CD14-positive monocyte (primary cell): ENCODE measurements around the gene CHST12. TPM values are rescaled to one million over a fixed set of nuclear protein-coding genes. Genes with fewer than 3 reads are reported as not detected.
A peak's percentile ranks its signal among the peaks of the same experiment; 100 is the strongest.

Source experiments
- DNase-seq, 3 donors: peaks; one replicate each; pipeline ENCODE4 v3.0.0-alpha.2; 2011 to 2022
- H2AFZ ChIP-seq: 2 replicates; pipeline ENCODE4 v1.6.0; 2012; ENCODE audit warnings: mild to moderate bottlenecking, low read depth, low read length, inconsistent platforms; ENCODE audit not compliant: insufficient read depth, poor library complexity, severe bottlenecking
- H3K27ac ChIP-seq, 2 donors: 1 replicate in 1 of 2; 2 replicates in 1 of 2; pipeline ENCODE4 v1.5.1; 2012 to 2013; ENCODE audit warnings: low read length in 2 of 2, control low read depth in 1 of 2, inconsistent platforms in 1 of 2, low read depth in 1 of 2, mild to moderate bottlenecking in 1 of 2
- H3K27me3 ChIP-seq, 2 donors: one replicate each; pipeline versions ENCODE4 v1.6.0 to v1.6.1; 2011 to 2013; ENCODE audit warnings: low read length in 2 of 2; ENCODE audit not compliant: control insufficient read depth in 2 of 2, insufficient read depth in 2 of 2
- H3K36me3 ChIP-seq, 2 donors: replicated peaks in 1 of 2; 1 replicate in 1 of 2; 2 replicates in 1 of 2; pipeline versions ENCODE4 v1.5.1 to v1.6.1; 2012 to 2013; ENCODE audit warnings: low read length in 2 of 2, control low read depth in 1 of 2, inconsistent platforms in 1 of 2, mild to moderate bottlenecking in 1 of 2; ENCODE audit not compliant: insufficient read depth in 2 of 2, control insufficient read depth in 1 of 2
- H3K4me1 ChIP-seq, 2 donors: 1 replicate in 1 of 2; 2 replicates in 1 of 2; pipeline versions ENCODE4 v1.5.1 to v1.6.1; 2012 to 2013; ENCODE audit warnings: low read length in 2 of 2, control low read depth in 1 of 2, inconsistent platforms in 1 of 2, mild to moderate bottlenecking in 1 of 2, moderate library complexity in 1 of 2; ENCODE audit not compliant: insufficient read depth in 2 of 2, control insufficient read depth in 1 of 2
- H3K4me2 ChIP-seq: replicated peaks from 2 replicates; pipeline ENCODE3; 2012; ENCODE audit warnings: low read length, moderate library complexity, mild to moderate bottlenecking; ENCODE audit not compliant: poor library complexity, severe bottlenecking; ENCODE audit errors: extremely low read depth
- H3K4me3 ChIP-seq, 3 experiments: fragments of 200-600 bp in 1 of 3; sonication (generic) in 1 of 3; replicated peaks in 1 of 3; 1 replicate in 2 of 3; 2 replicates in 1 of 3; pipeline ENCODE4 v1.5.1; 2011 to 2013; ENCODE audit warnings: low read length in 3 of 3, mild to moderate bottlenecking in 3 of 3, control low read depth in 2 of 3, low read depth in 2 of 3, inconsistent platforms in 1 of 3, moderate library complexity in 1 of 3
- H3K79me2 ChIP-seq: 2 replicates; pipeline ENCODE4 v1.6.0; 2012; ENCODE audit warnings: mild to moderate bottlenecking, control low read depth, inconsistent platforms, low read length, moderate library complexity; ENCODE audit not compliant: insufficient read depth
- H3K9ac ChIP-seq: 2 replicates; pipeline ENCODE4 v1.6.0; 2017; ENCODE audit warnings: low read length, mild to moderate bottlenecking; ENCODE audit not compliant: insufficient read depth, poor library complexity, severe bottlenecking
- H3K9me3 ChIP-seq, 2 donors: replicated peaks in 1 of 2; 1 replicate in 1 of 2; 2 replicates in 1 of 2; pipeline versions ENCODE4 v1.5.1 to v1.6.1; 2012 to 2013; ENCODE audit warnings: low read length in 2 of 2, control low read depth in 1 of 2; ENCODE audit not compliant: control insufficient read depth in 1 of 2, insufficient read depth in 1 of 2
- H4K20me1 ChIP-seq: 2 replicates; pipeline ENCODE4 v1.6.0; 2012; ENCODE audit warnings: mild to moderate bottlenecking, low read length, control low read depth, moderate library complexity; ENCODE audit not compliant: insufficient read depth
- H3K27ac Mint-ChIP-seq, 7 donors: one replicate each; pipeline ENCODE4 v1.8.0; 2020; ENCODE audit warnings: mild to moderate bottlenecking in 7 of 7, mixed read lengths in 7 of 7, moderate library complexity in 6 of 7, inconsistent platforms in 2 of 7
- H3K27me3 Mint-ChIP-seq, 3 donors: one replicate each; pipeline ENCODE4 v1.8.0; 2021 to 2022; ENCODE audit warnings: low read depth in 3 of 3, mild to moderate bottlenecking in 3 of 3, mixed read lengths in 3 of 3, moderate library complexity in 3 of 3, inconsistent platforms in 1 of 3
- H3K36me3 Mint-ChIP-seq, 2 donors: one replicate each; pipeline ENCODE4 v1.8.0; 2020; ENCODE audit warnings: mixed read lengths in 2 of 2, inconsistent platforms in 1 of 2, mild to moderate bottlenecking in 1 of 2
- H3K4me1 Mint-ChIP-seq: one replicate; pipeline ENCODE4 v1.8.0; 2020; ENCODE audit warnings: mild to moderate bottlenecking, mixed read lengths
- H3K4me3 Mint-ChIP-seq, 2 donors: one replicate each; pipeline ENCODE4 v1.8.0; 2020; ENCODE audit warnings: mild to moderate bottlenecking in 2 of 2, mixed read lengths in 2 of 2, moderate library complexity in 1 of 2
- H3K9me3 Mint-ChIP-seq, 7 donors: one replicate each; pipeline ENCODE4 v1.8.0; 2020 to 2022; ENCODE audit warnings: mixed read lengths in 7 of 7, mild to moderate bottlenecking in 6 of 7, moderate library complexity in 6 of 7, inconsistent platforms in 2 of 7
- WGBS: methylation state at CpG from one replicate; pipeline ENCODE4 v1.1.5; 2013; ENCODE audit warnings: missing lambda C conversion rate; ENCODE audit not compliant: insufficient coverage; 5-methylcytosine and 5-hydroxymethylcytosine counted together
- intact Hi-C, 2 donors: fragments of 100-400 bp; cut with micrococcal nuclease; formaldehyde crosslinking; loops; one replicate each; pipeline versions ENCODE4 v1.15.0 to v1.15.1; 2023
- polyA plus RNA-seq, 3 donors: library from polyadenylated mRNA; depleted of rRNA in 1 of 3; unstranded in 2 of 3; stranded (reverse) in 1 of 3; fragments of 300-500 nt in 2 of 3; fragments of >200 nt in 1 of 3; fragmentation: Illumina TruSeq in 2 of 3; gene quantifications; 1 replicate in 2 of 3; 2 replicates in 1 of 3; pipeline ENCODE4 v1.2.3, GENCODE V29; 2012 to 2021
- TF ChIP-seq, protein P1 (sequence below): fragments of 200-600 bp; IDR thresholded peaks from one replicate; pipeline ENCODE4 v1.8.0; 2022; ENCODE audit warnings: antibody characterized with exemption, mild to moderate bottlenecking

CHST12 gene
- polyA plus RNA-seq, 3 donors, result 5.8 to 10.6 (median 7.5) TPM

DNA sequence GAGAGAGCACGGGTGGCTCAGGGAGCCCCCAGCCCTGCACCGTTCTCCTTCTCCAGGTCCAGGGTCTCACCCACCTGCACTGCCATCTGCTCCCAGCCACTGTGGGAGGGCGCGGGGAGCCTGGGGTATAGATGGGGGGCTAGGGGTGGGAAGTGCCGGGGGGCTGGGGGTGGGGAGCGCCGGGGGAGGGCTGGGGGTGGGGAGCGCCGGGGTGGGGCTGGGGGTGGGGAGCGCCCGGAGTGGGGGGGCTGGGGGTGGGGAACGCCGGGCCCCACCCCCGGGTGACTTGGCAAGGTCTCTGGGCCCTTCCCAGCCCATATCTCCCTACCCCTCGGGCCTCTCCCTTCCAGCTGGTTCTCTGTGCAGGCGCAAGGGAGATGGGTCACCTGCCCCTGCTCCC, 72.9 kb downstream of the CHST12 start, which contains the start of gene GRIFIN:
TSS of gene GRIFIN (minus strand) at position 101 of the 400 bp plus-strand sequence. CDS start at position 86, 15 bp downstream.
- 67% methylated on average over 2 of the region's 16 CpGs for WGBS
- no peaks in the 10 kb centered on the region for H3K36me3 Mint-ChIP-seq

DNA sequence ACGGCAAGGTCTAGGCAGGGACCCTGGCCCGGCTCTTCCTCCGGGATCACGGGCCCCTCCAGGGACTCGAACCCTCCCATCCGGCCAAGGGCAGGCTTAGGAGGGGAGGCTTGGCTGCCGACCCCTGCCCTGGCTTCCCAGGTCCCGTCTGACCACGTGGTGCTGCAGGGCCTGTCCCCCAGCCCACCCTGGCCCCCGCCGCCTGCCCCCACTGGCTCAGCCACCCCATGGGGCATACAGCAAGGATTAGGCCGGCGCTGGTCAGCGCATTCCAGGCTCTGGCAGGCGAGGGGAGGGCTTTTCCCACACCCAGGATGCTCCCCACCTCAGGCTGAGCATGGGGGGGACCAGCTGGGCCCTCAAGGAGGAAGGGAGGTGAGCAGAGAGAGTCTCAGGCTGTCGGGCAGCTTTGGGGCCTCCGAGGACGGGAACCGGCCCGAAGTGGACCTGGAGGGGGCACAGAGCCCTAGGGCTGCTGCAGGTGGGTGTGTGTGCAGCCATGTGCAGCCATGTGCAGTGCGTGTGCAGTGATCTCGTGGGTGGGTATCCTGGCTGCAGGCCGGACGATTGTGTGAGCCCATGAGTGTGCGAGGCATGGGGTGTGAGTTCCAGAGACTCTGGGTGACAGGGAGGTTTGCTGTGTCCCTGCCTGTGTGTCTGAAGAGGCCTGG, 73.5 kb downstream of the CHST12 start:
- Histone ChIP-seq H3K9ac (no peak overlapping the region), H3K27me3 (peaks cover 0 to 4% of the 10 kb centered on the region in 2 donors), H3K4me2 (peak overlapping the region; percentile 74), H3K4me3 (peak overlapping the region in 1 of 3 experiments; percentile 46), H2AFZ (no peak overlapping the region), H3K9me3 (no peaks in the 10 kb centered on the region), H3K79me2 (no peaks in the 10 kb centered on the region), H3K4me1 (peaks cover 11 to 18% of the 10 kb centered on the region in 2 donors), H3K36me3 (no peaks in the 10 kb centered on the region), H4K20me1 (no peaks in the 10 kb centered on the region), H3K27ac (no peak overlapping the region)
- H3K9me3 Mint-ChIP-seq, result peaks cover 0 to 3% (median 0%) of the 10 kb centered on the region in 7 donors
- intact Hi-C loops, result loop anchor here (5.0 to 10.0 kb wide), 3 partner anchors 45 to 88 kb away; partner anchors contain the start of genes BRAT1 (in 1 of the 2) and IQCE (in 1 of the 2)
- H3K27me3 Mint-ChIP-seq, result peaks cover 7 to 32% (median 14%) of the 10 kb centered on the region in 3 donors
- peaks cover 16% of the 10 kb centered on the region for H3K4me1 Mint-ChIP-seq
- H3K4me3 Mint-ChIP-seq, result peak overlapping the region in 1 of 2 donors; percentile 26
- TF ChIP-seq, protein P1, sequence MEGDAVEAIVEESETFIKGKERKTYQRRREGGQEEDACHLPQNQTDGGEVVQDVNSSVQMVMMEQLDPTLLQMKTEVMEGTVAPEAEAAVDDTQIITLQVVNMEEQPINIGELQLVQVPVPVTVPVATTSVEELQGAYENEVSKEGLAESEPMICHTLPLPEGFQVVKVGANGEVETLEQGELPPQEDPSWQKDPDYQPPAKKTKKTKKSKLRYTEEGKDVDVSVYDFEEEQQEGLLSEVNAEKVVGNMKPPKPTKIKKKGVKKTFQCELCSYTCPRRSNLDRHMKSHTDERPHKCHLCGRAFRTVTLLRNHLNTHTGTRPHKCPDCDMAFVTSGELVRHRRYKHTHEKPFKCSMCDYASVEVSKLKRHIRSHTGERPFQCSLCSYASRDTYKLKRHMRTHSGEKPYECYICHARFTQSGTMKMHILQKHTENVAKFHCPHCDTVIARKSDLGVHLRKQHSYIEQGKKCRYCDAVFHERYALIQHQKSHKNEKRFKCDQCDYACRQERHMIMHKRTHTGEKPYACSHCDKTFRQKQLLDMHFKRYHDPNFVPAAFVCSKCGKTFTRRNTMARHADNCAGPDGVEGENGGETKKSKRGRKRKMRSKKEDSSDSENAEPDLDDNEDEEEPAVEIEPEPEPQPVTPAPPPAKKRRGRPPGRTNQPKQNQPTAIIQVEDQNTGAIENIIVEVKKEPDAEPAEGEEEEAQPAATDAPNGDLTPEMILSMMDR, result no peak
- peak overlapping the region in 1 of 7 donors; percentile 72 for H3K27ac Mint-ChIP-seq
- no peak for DNase-seq
- H3K36me3 Mint-ChIP-seq, result no peaks in the 10 kb centered on the region
- 81% methylated on average over 18 of the region's 25 CpGs for WGBS

More for the DNA sequence above, 72.9 kb downstream of the CHST12 start, which contains the start of gene GRIFIN:
- no peak within 1 kb of the TSS for H2AFZ ChIP-seq
- peak within 1 kb of the TSS in 1 of 7 donors; percentile 72 for H3K27ac Mint-ChIP-seq
- no peak within 1 kb of the TSS for H3K27ac ChIP-seq
- no peak within 1 kb of the TSS for H3K9ac ChIP-seq
- peaks cover 19% of the 10 kb centered on the region for H3K4me1 Mint-ChIP-seq
- H3K4me3 Mint-ChIP-seq, result peak within 1 kb of the TSS in 1 of 2 donors; percentile 26
- TF ChIP-seq, protein P1, result no peak
- H3K9me3 Mint-ChIP-seq, result peaks cover 0 to 3% (median 0%) of the 10 kb centered on the region in 7 donors
- H4K20me1 ChIP-seq, result no peaks in the 10 kb centered on the region
- DNase-seq, result no peak
- peaks cover 0 to 8% of the 10 kb centered on the region in 2 donors for H3K27me3 ChIP-seq
- H3K27me3 Mint-ChIP-seq, result peaks cover 6 to 36% (median 13%) of the 10 kb centered on the region in 3 donors
- peak within 1 kb of the TSS in 1 of 3 experiments; percentile 46 for H3K4me3 ChIP-seq
- H3K9me3 ChIP-seq, result no peaks in the 10 kb centered on the region
- no peaks in the 10 kb centered on the region for H3K36me3 ChIP-seq
- intact Hi-C loops, result loop anchor here (5.0 to 10.0 kb wide), 3 partner anchors 46 to 89 kb away; partner anchors contain the start of genes BRAT1 (in 1 of the 2) and IQCE (in 1 of the 2)
- H3K4me2 ChIP-seq, result no peak within 1 kb of the TSS
- H3K4me1 ChIP-seq, result peaks cover 16 to 23% of the 10 kb centered on the region in 2 donors
- no peaks in the 10 kb centered on the region for H3K79me2 ChIP-seq
